Measurements from ENCODE around the gene NCOA6.
"Not testable (repeated sequence)": the region's sequence is repeated elsewhere in the genome, so short reads cannot be mapped to it uniquely, and the experiment has no call there.

The NCOA6 gene

GRCh38 chr20:34774886-34775285 lies 50.6 kb downstream of the NCOA6 start:
- DNase-seq (ENCODE audit: low read depth in 3 of 3), result no peak

- DNase-seq (ENCODE audit: low read depth in 3 of 3), result no peak
Measured at GRCh38 chr20:34774449-34774848, 51.0 kb downstream of the NCOA6 start.

- DNase-seq (ENCODE audit: low read depth in 3 of 3), result no peak
Measured at GRCh38 chr20:34773726-34774125, 51.7 kb downstream of the NCOA6 start.

- no peak for DNase-seq (ENCODE audit: low read depth in 3 of 3)
Measured at GRCh38 chr20:34772437-34772836, 53.0 kb downstream of the NCOA6 start.

- no peak for DNase-seq (ENCODE audit: low read depth in 3 of 3)
Measured at GRCh38 chr20:34771680-34772081, 53.8 kb downstream of the NCOA6 start.

- DNase-seq (ENCODE audit: low read depth in 3 of 3), result no peak
Measured at GRCh38 chr20:34768096-34768495, 57.4 kb downstream of the NCOA6 start.

- no peak for DNase-seq (ENCODE audit: low read depth in 3 of 3)
Measured at GRCh38 chr20:34762031-34762555, 63.4 kb downstream of the NCOA6 start.

GRCh38 chr20:34755367-34755766 lies 70.1 kb downstream of the NCOA6 start:
- no peak for DNase-seq (ENCODE audit: low read depth in 3 of 3)

- no peak for DNase-seq (ENCODE audit: low read depth in 3 of 3)
Measured at GRCh38 chr20:34754611-34755010, 70.8 kb downstream of the NCOA6 start.

GRCh38 chr20:34753706-34754461 lies 71.6 kb downstream of the NCOA6 start:
- DNase-seq (ENCODE audit: low read depth in 3 of 3), result no peak

- DNase-seq (ENCODE audit: low read depth in 3 of 3), result no peak
Measured at GRCh38 chr20:34751453-34751852, 74.0 kb downstream of the NCOA6 start.

- DNase-seq (ENCODE audit: low read depth in 3 of 3), result no peak
Measured at GRCh38 chr20:34750484-34750883, 75.0 kb downstream of the NCOA6 start.

- DNase-seq (ENCODE audit: low read depth in 3 of 3), result no peak
Measured at GRCh38 chr20:34748709-34749108, 76.7 kb downstream of the NCOA6 start.

GRCh38 chr20:34747479-34747878 lies 78.0 kb downstream of the NCOA6 start:
- no peak for DNase-seq (ENCODE audit: low read depth in 3 of 3)

GRCh38 chr20:34746674-34747073 lies 78.8 kb downstream of the NCOA6 start:
- DNase-seq (ENCODE audit: low read depth in 3 of 3), result no peak

GRCh38 chr20:34744847-34745246 lies 80.6 kb downstream of the NCOA6 start:
- DNase-seq (ENCODE audit: low read depth in 3 of 3), result no peak

- no peak for DNase-seq (ENCODE audit: low read depth in 3 of 3)
Measured at GRCh38 chr20:34744340-34744739, 81.1 kb downstream of the NCOA6 start.

GRCh38 chr20:34743039-34743438 lies 82.4 kb downstream of the NCOA6 start:
- DNase-seq (ENCODE audit: low read depth in 3 of 3), result no peak

- no peak for DNase-seq (ENCODE audit: low read depth in 3 of 3)
Measured at GRCh38 chr20:34736106-34736735, 89.2 kb downstream of the NCOA6 start.

GRCh38 chr20:34732523-34732922 lies 92.9 kb downstream of the NCOA6 start:
- no peak for DNase-seq (ENCODE audit: low read depth in 3 of 3)

GRCh38 chr20:34729416-34729815 lies 96.0 kb downstream of the NCOA6 start:
- no peak for DNase-seq (ENCODE audit: low read depth in 3 of 3)

GRCh38 chr20:34724172-34724571 lies 101.3 kb downstream of the NCOA6 start:
- no peak for DNase-seq (ENCODE audit: low read depth in 3 of 3)

- not testable (repeated sequence) for DNase-seq (ENCODE audit: low read depth in 3 of 3)
Measured at GRCh38 chr20:34722560-34722959, 102.9 kb downstream of the NCOA6 start.

Data from stimulated activated CD4-positive, alpha-beta T cell treated with anti-CD3 and anti-CD28 coated beads, TNF-alpha, amount 100 ng/mL, for 24 hours (primary cell).